Activated CD8-positive, alpha-beta memory T cell treated with anti-CD3 and anti-CD28 coated beads, Interleukin-2, amount 50 U/mL, for 24 hours (primary cell): ENCODE results near the gene POLG.

Experiments
- DNase-seq: peaks from one replicate; pipeline ENCODE4 v3.0.0-alpha.2; 2020; ENCODE audit errors: extremely low read depth

Gene POLG

GRCh38 chr15:89326316-89326715 lies 8.3 kb downstream of the POLG start:
- DNase-seq: no peak

- no peak for DNase-seq
Measured at GRCh38 chr15:89325039-89325803, 9.4 kb downstream of the POLG start.

DNA sequence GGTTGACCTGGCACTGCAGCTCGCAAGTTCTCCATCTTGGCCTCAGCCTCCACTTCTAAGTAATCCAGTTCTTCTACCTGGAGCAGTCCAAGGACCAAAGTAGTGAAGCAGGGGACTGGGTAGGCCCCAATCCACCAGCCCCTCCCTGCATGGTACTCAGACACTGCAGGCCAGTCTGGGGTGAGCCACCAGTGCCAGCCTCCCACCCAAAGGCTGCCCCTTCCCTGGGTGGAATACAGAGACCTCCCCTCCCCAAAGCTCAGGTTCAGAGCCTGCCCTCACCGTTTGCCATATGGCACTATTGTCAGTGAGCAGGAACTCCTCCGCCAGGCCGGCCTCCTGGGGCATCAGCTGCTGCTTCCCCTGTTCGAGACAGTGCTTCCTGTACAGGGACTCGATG lies 10.8 kb downstream of the POLG start:
- DNase-seq: no peak

GRCh38 chr15:89322822-89323221 lies 11.8 kb downstream of the POLG start:
- no peak for DNase-seq

GRCh38 chr15:89321521-89322410 lies 12.9 kb downstream of the POLG start:
- no peak for DNase-seq

GRCh38 chr15:89320200-89320599 lies 14.4 kb downstream of the POLG start:
- DNase-seq: no peak

GRCh38 chr15:89319678-89320077 lies 14.9 kb downstream of the POLG start:
- DNase-seq: no peak

- no peak for DNase-seq
Measured at GRCh38 chr15:89317186-89317720, 17.4 kb downstream of the POLG start.

- no peak for DNase-seq
Measured at GRCh38 chr15:89316504-89316903, 18.1 kb downstream of the POLG start.

- DNase-seq: no peak
Measured at GRCh38 chr15:89315375-89315929, 19.2 kb downstream of the POLG start.

- DNase-seq: no peak
Measured at GRCh38 chr15:89309993-89310392, 24.6 kb downstream of the POLG start.

DNA sequence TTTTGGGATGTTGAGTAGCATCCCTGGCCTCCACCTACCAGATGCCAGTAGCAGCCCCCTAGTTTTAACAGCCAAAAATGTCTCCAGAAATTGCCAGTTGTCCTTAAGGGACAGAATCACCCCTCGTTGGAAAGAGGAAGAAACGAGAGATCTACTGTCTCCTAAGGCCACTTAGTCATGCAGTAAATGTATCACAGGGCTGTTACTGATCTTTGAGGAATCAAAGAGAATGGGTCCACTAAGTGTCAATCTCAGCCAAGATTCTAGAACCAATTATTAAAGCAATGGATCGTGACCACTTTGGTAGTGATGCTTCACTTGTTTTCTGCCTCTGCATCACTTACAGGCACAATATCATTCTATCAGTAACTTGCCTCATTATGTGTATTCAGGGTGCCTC lies 26.4 kb downstream of the POLG start:
- no peak for DNase-seq

GRCh38 chr15:89307791-89308190 lies 26.8 kb downstream of the POLG start:
- DNase-seq: no peak

GRCh38 chr15:89307046-89307587 lies 27.5 kb downstream of the POLG start:
- DNase-seq: no peak

DNA sequence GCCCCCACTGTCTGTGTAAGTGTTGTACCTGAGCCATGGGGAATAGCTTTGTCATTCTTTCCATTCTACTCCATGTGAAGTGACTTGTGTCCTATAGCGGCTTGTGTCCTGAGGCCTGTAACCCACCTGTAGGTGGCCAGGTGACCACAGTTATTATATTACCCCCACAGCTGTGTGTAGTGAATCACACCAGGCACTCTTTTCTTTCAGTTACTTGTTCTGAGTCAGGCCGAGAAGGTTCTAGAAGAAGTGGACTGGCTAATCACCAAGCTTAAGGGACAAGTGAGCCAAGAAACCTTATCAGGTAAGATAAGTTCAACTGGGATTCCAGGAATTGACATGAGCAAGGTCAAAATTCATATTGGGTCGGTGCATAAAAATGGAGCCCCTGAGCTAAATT lies 29.2 kb downstream of the POLG start:
- DNase-seq: no peak

- no peak for DNase-seq
Measured at GRCh38 chr15:89303986-89304385, 30.6 kb downstream of the POLG start.

DNA sequence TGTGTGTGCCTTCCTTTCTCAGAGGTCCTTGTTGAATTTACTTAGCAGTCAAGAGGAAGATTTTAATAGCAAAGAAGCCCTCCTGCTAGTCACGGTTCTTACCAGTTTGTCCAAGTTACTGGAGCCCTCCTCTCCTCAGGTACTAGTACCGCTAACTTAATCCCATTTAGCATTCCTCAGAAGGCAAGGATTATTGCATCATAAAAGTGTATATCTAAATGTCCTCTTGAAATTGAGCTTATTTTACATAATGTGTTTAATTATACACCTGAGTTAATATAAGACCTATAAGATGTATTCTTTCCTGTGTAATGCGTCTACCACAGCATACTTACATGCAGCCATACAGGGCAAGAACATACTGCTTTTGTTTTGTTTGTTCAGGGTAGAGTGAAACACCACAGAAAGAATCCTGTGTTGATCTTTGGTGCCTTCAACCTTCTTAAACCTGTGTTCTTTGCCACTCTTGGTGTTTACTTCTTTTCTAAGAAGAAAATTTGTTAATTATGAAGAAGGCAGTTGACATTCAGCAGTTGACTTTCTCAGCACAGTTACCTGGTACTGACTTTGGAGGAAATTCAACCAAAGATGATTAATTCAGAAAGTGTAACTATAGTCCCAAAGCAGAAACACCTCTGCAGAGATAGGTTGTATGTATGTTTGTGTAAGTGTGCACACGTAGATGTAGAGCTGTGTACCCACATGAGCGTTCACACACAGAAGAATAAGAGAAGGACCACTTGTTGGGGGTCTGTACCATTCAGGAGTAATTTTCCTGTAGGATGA lies 33.1 kb downstream of the POLG start:
- DNase-seq: no peak

DNA sequence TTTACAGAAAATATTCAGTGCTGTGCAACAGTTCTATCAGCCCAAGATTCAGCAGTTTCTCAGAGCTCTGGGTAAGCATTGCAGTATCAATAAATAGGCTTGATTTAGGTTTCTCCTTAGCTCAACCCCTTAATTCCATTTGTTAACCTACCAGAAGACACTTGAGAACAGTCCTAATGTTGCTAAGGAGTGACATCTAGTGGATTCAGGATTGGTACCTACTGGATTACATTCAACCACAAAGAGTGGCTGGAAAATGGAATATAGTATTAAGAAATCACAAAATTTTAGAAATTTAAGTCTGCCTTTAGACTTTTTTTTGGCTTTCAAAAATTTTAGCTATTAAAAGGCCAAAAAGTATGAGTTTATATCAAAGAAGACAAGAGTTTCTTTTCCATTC lies 34.7 kb downstream of the POLG start:
- DNase-seq: no peak

DNA sequence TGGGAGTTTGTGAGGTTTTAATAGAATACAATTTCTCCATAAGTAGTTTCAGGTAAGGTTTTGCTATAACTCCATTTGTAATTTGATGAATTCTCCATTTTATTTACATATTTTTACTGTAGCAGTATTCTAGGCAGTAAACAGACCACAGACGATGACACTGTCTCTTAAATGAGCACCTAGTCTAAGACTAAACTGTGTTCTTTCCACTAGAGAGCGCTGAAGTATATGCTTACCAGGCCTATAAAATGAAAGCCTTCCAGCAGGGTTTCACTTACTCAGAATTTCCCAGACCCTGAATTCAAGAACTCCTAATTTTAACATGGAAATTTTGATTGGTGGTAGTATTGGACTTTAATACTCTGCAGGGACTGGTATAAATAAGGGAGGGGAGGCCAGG lies 41.6 kb downstream of the POLG start:
- DNase-seq: no peak

DNA sequence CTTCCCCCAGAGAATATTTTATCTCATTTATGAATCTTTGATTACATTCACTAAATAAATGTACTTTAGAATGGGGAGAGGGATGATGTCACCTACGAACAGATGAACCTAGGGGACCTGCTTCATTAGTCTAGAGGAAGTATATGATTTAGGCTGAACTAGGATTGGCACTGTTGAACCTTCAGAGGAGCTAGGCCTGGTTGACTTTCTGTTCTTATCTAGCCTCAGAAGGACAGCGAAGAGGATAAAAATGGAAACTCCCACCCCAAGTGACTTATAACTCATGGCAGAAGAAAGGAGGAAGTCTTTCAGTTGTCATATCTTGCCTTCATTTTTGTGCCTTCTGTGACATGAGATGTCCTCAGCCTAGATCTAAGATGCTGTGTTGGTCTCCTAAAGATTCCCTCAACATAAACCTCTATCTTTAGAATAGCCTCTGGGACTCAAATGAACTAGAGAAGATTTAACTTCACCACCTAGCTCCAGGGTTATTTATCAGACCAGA lies 42.6 kb downstream of the POLG start:
- DNase-seq: no peak

DNA sequence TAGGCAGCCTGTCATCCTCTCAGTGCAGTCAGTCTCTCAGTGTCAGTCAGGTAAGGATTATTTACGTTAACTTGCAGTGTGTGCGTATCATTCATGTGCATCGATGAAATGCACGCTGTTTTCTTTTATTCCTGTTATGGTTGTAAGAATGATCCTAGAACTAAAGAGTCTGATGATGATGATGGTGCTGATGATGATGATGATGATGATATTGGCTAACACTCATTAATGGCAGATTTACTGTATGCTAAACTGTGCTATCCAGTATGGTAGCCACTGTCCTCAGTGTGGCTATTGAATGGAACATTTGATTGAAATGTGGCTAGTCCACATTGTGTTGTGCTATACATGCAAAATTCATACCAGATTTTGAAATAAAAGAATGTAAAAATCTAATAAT lies 51.4 kb downstream of the POLG start:
- DNase-seq: no peak
